HG03432 (cell line): ENCODE results near the gene MCC.

Experiments
- ATAC-seq: cut with Tn5 transposase; IDR thresholded peaks from one replicate; pipeline ENCODE4 v1.9.1; 2021; ENCODE audit warnings: mild to moderate bottlenecking, moderate library complexity; ENCODE audit not compliant: unreplicated experiment

Gene MCC

GRCh38 chr5:113373426-113373825, 114.8 kb downstream of the MCC start:
- ATAC-seq = no peak

GRCh38 chr5:113371721-113372196, 116.5 kb downstream of the MCC start:
- ATAC-seq = no peak

DNA sequence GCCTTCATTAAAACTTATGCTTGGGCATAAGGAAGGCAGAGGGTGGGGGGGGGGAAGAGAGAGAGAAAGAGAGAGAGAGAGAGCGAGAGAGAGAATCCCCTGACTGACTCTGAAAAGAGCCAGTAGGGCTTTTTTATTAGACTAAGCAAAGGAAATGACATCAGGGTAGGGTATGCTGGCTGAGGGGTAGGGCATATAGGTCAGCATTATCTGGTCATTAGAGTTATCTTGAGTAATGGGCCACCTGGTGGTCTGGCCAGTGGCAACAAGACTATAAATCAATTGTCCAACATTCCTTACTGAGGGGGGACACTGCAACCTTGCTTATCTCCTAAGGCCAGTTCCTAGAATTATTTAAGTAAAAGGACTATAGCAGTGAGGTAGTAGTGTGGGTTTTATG, 120.7 kb downstream of the MCC start:
- ATAC-seq = no peak

DNA sequence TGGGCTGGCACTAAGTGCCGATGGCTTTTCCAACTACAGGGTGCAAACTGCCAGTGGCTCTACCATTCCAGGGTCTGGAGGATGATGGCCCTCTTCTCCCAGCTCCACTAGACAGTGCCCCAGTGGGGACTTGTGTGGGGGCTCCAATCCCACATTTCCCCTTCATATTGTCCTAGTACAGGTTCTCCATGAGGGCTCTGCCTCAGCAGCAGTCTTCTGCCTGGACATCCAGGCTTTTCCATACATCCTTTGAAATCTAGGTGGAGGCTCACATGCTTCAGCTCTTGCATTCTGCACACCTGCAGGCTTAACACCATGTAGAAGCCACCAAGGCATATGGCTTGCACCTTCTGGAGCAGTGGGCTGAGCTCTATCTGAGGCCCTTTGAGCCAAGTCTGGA, 123.8 kb downstream of the MCC start:
- no peak for ATAC-seq

DNA sequence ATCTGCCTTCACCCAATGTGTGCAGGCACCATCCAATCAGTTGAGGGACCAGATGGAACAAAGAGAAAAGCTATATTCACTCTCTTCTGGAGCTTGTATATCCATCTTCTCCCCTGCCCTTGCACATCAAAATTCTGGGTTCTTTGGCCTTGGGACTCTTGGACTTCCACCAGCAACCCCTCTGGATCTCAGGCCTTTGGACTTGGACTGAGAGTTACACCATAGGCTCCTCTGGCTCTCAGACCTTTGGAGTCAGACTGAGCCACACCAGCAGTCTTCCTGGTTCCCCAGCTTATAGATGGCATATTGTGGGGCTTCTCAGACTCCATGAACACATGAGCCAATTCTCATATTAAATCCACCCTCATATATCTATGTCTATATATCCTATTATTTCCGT, 126.6 kb downstream of the MCC start:
- no peak for ATAC-seq

GRCh38 chr5:113359419-113359818, 128.8 kb downstream of the MCC start:
- no peak for ATAC-seq

- ATAC-seq = no peak
These were observed 129.6 kb downstream of the MCC start for GRCh38 chr5:113358696-113359095.

DNA sequence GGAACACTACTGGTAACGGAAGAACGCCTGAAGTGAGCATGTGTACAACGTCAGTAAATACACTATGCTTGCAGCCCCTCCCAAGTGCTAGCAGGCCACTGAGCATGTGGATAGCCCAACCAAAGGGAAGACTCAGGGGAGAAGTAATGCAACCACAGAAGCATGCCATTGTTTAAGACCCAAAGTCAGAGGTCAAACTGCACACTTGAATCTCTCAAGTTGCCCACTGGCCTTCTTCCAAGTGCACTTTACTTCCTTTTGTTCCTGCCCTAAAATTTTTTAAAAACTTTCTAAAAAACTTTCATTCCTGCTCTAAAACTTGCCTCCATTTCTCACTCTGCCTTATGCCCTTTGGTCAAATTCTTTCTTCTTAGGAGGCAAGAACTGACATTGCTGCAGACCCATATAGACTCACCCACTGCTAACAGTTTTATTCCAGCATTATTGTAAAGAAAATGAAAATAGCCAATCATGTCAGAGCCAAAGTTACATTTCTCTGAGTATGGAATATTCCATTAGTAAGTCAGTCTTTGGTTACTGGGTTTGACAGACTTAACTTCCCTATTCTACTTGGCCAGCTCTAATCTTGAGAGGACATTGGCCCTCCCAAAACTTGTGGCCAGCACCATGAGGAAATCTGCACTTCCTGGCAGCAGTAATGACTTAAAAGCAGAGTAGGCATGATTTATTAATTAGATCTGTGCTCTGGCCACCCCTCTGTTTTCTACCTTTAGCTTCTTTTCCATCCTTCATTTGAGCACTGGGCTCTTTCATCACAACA, 130.4 kb downstream of the MCC start:
- ATAC-seq = no peak

GRCh38 chr5:113356487-113356886, 131.8 kb downstream of the MCC start:
- no peak for ATAC-seq

- ATAC-seq = no peak
These were observed 134.2 kb downstream of the MCC start for GRCh38 chr5:113354055-113354454.

- ATAC-seq = no peak
These were observed 140.7 kb downstream of the MCC start for GRCh38 chr5:113347572-113347971.

DNA sequence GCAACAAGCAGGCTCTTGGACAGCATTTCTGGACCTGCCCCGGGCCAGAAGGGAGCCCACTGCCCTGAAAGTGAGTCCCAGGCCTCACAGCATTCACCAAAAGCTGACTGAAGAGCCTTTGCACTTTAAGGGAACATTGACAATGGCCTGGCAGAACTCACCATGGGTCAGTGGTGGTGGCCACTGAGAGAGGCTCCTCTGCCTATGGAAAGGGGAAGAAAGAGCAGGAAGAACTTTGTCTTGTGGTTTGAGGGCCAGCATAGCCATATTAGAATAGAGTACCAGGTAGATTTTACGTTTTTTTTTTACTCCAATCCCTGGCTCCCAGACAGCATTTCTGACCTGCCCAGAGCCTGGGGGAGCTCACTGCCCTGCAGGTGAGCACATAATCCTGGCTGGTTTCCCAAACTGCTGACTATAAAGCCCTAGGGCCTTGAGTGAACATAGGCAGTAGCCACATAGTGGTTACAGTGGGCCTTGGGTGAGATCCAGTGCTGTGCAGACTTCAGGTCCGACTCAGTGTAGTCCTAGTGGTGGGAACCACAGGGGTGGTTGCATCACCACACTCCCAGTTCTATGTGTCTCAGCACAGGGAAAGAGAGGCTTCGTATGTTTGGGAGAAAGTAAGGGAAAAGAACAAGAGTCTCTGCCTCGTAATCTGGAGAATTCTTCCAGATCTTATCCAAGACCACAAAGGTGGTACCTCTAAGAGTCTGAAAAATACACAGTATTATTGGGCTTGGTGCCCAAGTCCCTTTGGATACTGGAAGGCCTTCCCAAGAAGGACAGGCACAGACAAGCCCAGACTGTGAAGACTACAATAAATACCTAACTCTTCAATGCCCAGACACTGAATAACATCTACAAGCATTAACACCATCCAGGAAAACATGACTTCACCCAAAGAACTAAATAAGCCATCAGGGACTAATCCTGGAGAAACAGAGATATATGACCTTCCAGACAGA, 143.0 kb downstream of the MCC start:
- ATAC-seq = no peak

DNA sequence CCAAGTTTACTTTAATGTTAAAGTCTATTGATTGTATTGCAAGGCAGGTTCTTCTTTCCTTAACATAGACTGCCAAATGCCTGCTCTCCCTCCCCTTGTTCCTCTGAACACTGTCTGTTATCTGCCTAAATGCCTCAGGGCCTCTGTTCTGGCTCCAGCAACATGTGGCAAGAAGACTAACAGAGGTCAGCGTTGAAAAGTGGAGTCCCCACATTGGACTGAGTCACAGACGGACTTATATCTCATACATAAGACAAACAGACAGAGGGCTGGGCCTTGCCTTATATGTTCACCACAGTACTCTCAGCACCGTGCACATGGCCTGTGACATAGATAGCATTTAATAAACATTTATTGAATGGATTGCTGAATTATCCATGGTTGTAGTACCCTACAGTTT, 144.9 kb downstream of the MCC start:
- no peak for ATAC-seq

- no peak for ATAC-seq
These were observed 147.7 kb downstream of the MCC start for GRCh38 chr5:113340537-113340936.

- ATAC-seq = no peak
These were observed 149.6 kb downstream of the MCC start for GRCh38 chr5:113338628-113339027.

DNA sequence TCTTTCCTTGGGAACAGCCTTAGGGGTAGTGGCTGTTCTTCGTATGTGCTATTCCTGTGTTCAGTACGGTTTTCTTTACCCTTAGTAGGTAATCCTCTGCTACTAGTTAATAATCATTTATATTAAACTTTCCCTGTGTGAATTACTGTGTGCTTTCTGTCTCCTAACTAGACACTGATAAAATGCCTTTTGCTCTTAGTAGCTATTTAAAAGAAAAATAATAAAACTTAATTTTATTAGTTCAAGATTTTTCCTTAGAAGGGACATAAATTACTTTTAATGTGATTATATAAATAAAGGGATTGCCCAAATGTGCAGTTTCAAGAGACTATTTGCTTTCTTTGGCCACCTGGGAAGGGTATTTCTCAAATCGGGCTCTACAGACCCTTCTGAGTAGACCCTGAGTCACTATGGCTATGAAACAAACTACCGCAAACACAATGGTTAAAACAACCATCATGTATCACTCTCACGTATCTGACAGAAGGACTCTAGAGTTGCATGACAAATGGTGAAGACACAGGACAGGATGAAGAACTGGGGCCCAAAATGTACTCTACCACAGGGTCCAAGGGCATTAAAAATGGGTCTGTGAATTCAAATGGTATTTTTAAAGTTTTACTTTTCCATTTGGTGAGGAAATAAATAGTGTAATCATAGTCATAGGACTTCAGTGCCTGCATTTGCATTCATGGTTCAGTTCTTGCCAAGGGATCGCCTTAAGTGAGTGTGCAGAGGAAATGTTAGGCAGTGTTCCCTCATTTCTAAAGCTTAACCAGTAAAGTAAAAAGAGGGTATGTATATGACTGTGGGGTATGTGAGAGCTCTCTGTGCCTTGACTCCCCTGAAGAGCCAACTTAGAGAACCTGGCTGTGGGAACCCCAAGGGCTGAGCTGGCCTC, 150.5 kb downstream of the MCC start:
- no peak for ATAC-seq

DNA sequence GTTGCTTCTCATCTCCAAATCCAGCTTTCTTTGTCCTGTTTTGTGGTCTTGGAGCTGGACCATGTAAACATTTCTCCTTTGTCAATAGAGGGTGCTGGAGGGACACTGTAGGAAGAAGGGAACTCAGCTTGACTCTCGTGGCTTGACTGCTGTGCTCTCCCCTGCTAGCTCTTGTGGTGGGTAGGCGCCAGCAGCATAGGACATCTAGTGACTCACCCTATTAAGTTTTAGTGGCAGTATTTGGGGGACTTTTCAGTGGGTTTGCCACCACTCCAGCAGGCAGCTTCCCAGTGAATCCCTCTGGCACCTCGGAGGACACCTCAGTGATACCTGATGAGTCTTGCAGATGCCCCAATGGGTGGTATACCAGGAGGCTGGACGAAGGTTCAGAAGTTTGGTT, 151.3 kb downstream of the MCC start:
- no peak for ATAC-seq

GRCh38 chr5:113333411-113333810, 154.8 kb downstream of the MCC start:
- ATAC-seq = no peak

GRCh38 chr5:113331209-113331551, 157.1 kb downstream of the MCC start:
- no peak for ATAC-seq

DNA sequence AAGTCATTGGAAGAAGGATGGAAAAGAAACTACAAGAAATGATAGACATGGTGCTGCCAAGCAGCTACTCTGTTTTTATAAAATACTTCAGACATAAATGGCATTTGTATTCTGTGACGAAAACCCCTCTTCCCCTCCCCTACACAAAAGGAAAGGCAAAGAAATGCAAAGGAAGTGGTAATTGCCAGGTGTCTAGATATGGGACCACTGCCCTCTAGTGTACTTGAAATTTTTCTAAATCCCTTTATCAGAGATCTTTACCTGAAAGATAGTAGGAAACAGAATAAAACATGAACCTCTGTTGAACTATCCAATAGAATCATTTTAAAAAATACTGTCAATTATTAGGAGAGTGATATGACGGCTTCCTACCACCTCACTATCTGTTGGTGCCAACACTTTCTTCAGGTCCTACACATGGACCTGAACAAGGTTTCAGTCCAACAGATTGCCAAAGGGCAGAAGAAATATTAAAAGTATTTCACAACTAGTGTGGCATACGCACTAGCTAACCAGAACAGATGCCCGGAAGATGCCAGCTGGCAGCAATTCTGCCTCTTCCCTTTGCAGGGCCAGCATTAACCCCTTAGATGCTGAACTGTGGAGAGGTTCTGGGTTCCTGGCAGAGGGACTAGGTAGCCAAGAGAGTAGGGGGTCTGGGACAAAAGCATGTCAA, 157.6 kb downstream of the MCC start:
- peak; percentile 60 for ATAC-seq
